ENCODE data around the gene DDX6.

GRCh38 chr11:118752654-118753053 is 38.3 kb downstream of the DDX6 start:
- TF ChIP-seq POLR2A (IDR thresholded peaks at IDR 0.05; ENCODE audit: low read length) = no peak
- no peak for TF ChIP-seq GATA1 (IDR thresholded peaks at IDR 0.05; ENCODE audit: low read depth, low read length)

Data from erythroblast (primary cell).